Lower leg skin (tissue), 3 donors: ENCODE results near the gene UBE2L5.

ENCODE experiments used
- POLR2A ChIP-seq, 2 donors: fragments of 450-650 bp; IDR thresholded peaks; one replicate each; pipeline ENCODE4 v1.6.1; 2016 to 2017; ENCODE audit warnings: antibody characterized with exemption in 2 of 2, mild to moderate bottlenecking in 1 of 2, moderate library complexity in 1 of 2
- TF ChIP-seq, protein P1 (sequence below), 3 donors: fragments of 450-650 bp; IDR thresholded peaks; one replicate each; pipeline ENCODE4 v1.5.1; 2016; ENCODE audit warnings: antibody characterized with exemption in 3 of 3, mild to moderate bottlenecking in 3 of 3, moderate library complexity in 2 of 3

- no peak for TF ChIP-seq POLR2A (IDR thresholded peaks at IDR 0.05)
- TF ChIP-seq, protein P1, sequence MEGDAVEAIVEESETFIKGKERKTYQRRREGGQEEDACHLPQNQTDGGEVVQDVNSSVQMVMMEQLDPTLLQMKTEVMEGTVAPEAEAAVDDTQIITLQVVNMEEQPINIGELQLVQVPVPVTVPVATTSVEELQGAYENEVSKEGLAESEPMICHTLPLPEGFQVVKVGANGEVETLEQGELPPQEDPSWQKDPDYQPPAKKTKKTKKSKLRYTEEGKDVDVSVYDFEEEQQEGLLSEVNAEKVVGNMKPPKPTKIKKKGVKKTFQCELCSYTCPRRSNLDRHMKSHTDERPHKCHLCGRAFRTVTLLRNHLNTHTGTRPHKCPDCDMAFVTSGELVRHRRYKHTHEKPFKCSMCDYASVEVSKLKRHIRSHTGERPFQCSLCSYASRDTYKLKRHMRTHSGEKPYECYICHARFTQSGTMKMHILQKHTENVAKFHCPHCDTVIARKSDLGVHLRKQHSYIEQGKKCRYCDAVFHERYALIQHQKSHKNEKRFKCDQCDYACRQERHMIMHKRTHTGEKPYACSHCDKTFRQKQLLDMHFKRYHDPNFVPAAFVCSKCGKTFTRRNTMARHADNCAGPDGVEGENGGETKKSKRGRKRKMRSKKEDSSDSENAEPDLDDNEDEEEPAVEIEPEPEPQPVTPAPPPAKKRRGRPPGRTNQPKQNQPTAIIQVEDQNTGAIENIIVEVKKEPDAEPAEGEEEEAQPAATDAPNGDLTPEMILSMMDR (IDR thresholded peaks at IDR 0.05) = no peak
Observed at GRCh38 chr13:30391956-30392680, 30.2 kb upstream of the UBE2L5 start.
